ENCODE results near the gene RAD21L1.

The RAD21L1 gene

GRCh38 chr20:1296117-1296610, 70.3 kb downstream of the RAD21L1 start:
- DNase-seq (ENCODE audit: low read depth), result no peak

DNA sequence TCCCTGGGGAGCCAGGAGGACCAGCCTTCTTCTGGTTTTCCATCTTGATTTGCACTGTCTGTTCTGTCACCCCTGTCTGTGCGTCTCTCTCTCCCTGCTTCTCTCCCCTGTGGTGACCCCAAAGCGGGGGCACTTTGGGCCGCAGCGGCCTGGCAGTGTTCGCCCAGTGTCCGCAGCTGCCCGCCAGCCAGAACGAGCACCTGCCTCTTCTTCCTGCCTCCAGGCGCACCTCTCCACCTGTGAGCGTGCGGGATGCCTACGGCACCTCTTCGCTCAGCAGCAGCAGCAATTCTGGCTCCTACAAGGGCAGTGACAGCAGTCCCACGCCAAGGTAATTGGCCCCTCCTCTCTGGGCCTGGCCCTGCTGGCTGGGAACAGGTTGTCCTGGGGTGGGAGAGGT, 71.1 kb downstream of the RAD21L1 start:
- no peak for DNase-seq (ENCODE audit: low read depth)

DNA sequence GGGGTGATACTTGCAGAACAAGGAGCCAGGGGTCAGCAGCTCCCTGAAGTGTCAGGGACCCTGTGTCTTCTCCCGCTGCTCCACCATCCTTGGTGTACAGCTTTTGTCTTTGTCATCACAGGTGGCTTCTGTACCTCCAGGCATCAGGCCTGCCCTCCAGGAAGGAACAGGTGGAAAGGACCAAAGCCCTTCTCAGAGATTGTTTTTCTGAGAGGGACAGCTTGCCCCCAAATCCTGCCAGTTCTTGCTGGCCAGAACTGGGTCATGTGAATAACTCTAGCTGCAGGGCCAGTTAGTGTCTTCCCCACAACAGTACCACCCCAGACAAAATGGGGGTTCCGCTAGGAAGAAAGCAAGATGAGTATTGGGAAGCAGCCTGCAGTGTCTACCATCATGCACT, 71.6 kb downstream of the RAD21L1 start:
- DNase-seq (ENCODE audit: low read depth), result no peak

GRCh38 chr20:1298166-1298565, 72.3 kb downstream of the RAD21L1 start:
- no peak for DNase-seq (ENCODE audit: low read depth)

GRCh38 chr20:1298888-1299511, 73.2 kb downstream of the RAD21L1 start:
- no peak for DNase-seq (ENCODE audit: low read depth)

DNA sequence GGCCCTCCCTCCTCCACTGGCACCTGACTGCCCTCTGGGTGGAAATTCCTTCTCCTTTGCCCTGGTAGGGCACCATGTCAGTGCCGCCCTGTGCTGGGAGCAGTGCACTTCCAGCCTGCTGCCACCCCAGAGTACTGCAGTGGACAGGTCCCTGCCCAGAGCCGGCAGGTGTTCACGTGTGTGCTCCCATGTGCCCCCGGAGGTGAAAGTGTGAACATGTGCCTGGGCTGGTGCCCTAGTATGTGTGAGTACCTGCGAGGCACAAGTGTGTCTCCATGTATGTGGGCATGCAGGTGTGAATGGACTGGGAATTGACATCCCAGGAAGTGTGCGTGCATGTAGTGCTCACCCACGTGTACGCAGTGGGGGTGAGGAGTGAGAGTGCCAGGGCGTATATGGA, 73.7 kb downstream of the RAD21L1 start:
- DNase-seq (ENCODE audit: low read depth), result no peak

DNA sequence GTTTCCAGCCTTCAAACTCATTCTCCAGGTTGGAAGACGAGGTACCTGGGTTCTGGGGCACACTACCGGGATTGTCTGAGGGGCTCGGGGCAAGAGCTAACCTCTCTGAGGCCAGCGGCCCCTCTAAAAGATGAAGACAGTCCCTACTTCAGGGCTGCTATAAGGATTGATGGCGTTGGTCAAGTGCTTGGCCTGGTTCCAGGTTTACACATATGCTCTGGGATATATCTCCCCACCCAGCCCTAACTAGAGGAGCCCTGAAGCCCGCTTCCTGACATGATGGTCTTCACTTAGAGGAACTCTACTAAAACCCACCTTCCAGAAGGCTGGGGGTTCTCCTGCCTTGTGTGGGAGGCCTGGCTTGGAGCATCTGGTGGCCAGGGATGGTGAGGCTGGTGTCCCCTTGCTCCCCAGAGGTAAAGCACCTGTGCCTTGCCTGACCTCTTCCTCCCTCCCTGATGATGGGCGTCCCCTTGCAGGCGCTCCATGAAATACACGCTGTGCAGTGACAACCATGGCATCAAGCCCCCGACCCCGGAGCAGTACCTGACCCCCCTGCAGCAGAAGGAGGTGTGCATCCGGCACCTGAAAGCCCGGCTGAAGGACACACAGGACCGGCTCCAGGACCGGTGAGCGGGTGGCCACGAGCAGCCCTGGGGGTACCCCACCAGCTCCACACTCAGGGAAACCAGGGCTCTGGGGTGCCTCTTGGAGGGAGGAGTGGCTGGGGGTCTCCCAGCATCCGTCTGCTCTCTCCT, 74.4 kb downstream of the RAD21L1 start:
- DNase-seq (ENCODE audit: low read depth), result no peak

GRCh38 chr20:1301031-1301529, 75.2 kb downstream of the RAD21L1 start:
- peak; percentile 78 for DNase-seq (ENCODE audit: low read depth)

DNA sequence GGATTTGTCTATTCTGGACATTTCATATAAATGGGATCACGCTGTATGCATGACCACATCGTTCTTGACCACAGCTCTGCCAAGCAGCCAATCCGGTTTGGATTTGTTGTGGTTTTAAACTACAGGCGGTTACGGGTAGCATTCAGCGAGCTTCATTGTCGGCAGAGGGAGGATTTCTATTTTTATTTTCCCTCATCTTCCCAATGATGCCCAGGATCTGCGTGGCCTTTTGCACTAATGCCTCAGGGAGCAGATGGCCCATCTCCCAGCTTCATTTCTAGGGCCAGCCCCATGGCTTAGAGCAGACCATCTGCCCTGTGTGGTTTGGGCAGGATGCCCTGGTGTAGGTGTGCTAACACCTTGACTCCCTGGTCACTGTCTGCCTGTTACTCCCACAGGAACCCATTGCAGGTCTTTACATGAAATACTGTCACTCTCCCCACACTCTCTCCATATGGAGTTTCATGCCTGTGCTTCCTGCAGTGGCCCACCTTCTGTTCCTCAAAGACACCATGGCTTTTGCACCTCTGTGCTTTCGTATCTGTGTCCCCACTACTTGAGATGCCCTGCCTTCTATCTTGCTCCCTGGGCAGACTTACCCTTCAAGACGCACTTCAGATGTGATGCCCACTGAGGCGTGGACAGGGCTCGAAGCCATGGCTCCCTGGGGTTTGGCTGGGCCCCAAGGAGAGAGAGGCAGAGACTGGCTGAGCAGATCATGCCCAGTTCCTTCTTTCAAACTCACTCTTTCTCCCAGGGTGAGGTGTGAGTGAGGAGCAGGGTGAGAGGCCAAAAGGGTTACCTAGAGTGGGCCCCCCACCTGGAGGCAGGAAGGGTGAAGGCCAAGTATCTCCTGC, 77.1 kb downstream of the RAD21L1 start:
- DNase-seq (ENCODE audit: low read depth), result no peak

DNA sequence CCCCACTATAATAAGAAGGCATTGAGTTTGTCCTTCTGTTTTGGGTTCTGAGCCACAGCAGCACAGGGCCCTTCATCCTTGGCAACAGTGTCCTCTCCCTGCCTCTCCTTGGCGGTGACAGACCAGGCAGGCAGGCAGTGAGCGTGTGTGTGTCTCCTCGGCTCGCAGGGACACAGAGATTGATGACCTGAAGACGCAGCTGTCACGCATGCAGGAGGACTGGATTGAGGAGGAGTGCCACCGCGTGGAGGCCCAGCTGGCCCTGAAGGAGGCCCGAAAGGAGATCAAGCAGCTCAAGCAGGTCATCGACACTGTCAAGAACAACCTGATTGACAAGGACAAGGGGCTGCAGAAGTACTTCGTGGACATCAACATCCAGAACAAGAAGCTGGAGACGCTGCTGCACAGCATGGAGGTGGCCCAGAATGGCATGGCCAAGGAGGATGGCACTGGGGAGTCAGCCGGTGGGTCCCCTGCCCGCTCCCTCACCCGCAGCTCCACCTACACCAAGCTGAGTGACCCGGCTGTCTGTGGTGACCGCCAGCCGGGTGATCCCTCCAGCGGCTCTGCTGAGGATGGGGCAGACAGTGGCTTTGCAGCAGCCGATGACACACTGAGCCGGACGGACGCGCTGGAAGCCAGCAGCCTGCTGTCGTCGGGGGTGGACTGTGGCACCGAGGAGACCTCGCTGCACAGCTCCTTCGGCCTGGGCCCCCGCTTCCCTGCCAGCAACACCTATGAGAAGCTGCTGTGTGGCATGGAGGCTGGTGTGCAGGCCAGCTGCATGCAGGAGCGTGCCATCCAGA, 79.1 kb downstream of the RAD21L1 start:
- no peak for DNase-seq (ENCODE audit: low read depth)

Measured in EH (cell line).